Tibial nerve (tissue), 4 donors: ENCODE data around the gene GARRE1. TPM values are rescaled to one million over a fixed set of nuclear protein-coding genes. Genes with fewer than 3 reads are reported as not detected.

Source experiments
- DNase-seq, 2 donors: peaks; one replicate each; pipeline ENCODE4 v3.0.0-alpha.2; 2019; ENCODE audit warnings: low spot score in 2 of 2
- H3K27ac ChIP-seq, 4 donors: fragments of 200-600 bp; sonication (generic) in 3 of 4; one replicate each; pipeline ENCODE4 v1.5.1; 2017 to 2019; ENCODE audit warnings: mild to moderate bottlenecking in 1 of 4
- H3K27me3 ChIP-seq, 2 donors: fragments of 200-600 bp; sonication (generic) in 1 of 2; one replicate each; pipeline versions ENCODE4 v1.5.1 to v1.6.0; 2017 to 2019
- H3K36me3 ChIP-seq, 3 donors: fragments of 200-600 bp; sonication (generic); one replicate each; pipeline ENCODE4 v1.5.1; 2018 to 2019
- H3K4me1 ChIP-seq, 4 donors: fragments of 200-600 bp; sonication (generic) in 3 of 4; one replicate each; pipeline ENCODE4 v1.5.1; 2017 to 2019
- H3K4me3 ChIP-seq, 4 donors: fragments of 200-600 bp; sonication (generic) in 3 of 4; one replicate each; pipeline ENCODE4 v1.5.1; 2017 to 2019; ENCODE audit warnings: mild to moderate bottlenecking in 1 of 4, moderate library complexity in 1 of 4
- H3K9me3 ChIP-seq, 4 donors: fragments of 200-600 bp; sonication (generic) in 3 of 4; one replicate each; pipeline ENCODE4 v1.5.1; 2017 to 2019
- EP300 ChIP-seq, 2 donors: sonication (generic); formaldehyde crosslinking; IDR thresholded peaks; one replicate each; pipeline ENCODE4 v1.6.1; 2017; ENCODE audit warnings: antibody characterized with exemption in 2 of 2, mild to moderate bottlenecking in 1 of 2
- WGBS, 2 donors: methylation state at CpG; one replicate each; pipeline ENCODE4 v1.1.5; 2018; 5-methylcytosine and 5-hydroxymethylcytosine counted together
- total RNA-seq, 4 donors: library from RNA; depleted of rRNA; stranded (reverse); fragments of >200 nt; gene quantifications; one replicate each; pipeline ENCODE4 v1.1.0, GENCODE V29; 2016
- TF ChIP-seq, protein P1 (sequence below), 5 experiments: fragments of 200-600 bp in 3 of 5; fragments of 450-650 bp in 2 of 5; sonication (generic) in 3 of 5; IDR thresholded peaks; one replicate each; pipeline ENCODE4 v1.5.1; 2016 to 2019; ENCODE audit warnings: antibody characterized with exemption in 5 of 5, mild to moderate bottlenecking in 3 of 5, moderate library complexity in 2 of 5

GARRE1 gene
- total RNA-seq, 4 donors from 2014 or later: 21.6 to 35.4 (median 30.9) TPM

DNA sequence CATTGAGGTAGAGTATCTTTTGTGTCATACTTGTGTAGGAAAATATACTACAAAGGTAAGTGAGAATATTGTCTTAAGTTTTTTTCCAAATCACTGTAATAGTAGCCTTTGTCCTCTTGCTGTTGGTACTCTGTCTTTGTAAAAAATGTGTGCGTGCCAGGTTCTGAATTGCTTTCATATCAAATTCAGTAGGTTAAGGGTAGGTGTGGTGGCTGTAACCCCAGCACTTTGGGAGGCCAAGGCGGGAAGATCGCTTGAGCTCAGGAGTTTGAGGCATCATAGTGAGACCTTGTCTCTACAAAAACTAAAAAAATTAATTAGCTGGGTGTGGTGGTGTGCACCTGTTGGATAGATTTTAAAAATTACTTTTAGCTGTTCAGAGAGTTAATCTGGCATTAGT, 46.6 kb downstream of the GARRE1 start:
- peaks cover 0 to 37% (median 0%) of the 10 kb centered on the region in 3 donors for H3K36me3 ChIP-seq
- H3K27ac ChIP-seq: no peak overlapping the region
- peaks cover 0 to 10% (median 4%) of the 10 kb centered on the region in 4 donors for H3K4me1 ChIP-seq
- TF ChIP-seq EP300 (IDR thresholded peaks at IDR 0.05): no peak
- TF ChIP-seq, protein P1, sequence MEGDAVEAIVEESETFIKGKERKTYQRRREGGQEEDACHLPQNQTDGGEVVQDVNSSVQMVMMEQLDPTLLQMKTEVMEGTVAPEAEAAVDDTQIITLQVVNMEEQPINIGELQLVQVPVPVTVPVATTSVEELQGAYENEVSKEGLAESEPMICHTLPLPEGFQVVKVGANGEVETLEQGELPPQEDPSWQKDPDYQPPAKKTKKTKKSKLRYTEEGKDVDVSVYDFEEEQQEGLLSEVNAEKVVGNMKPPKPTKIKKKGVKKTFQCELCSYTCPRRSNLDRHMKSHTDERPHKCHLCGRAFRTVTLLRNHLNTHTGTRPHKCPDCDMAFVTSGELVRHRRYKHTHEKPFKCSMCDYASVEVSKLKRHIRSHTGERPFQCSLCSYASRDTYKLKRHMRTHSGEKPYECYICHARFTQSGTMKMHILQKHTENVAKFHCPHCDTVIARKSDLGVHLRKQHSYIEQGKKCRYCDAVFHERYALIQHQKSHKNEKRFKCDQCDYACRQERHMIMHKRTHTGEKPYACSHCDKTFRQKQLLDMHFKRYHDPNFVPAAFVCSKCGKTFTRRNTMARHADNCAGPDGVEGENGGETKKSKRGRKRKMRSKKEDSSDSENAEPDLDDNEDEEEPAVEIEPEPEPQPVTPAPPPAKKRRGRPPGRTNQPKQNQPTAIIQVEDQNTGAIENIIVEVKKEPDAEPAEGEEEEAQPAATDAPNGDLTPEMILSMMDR (IDR thresholded peaks at IDR 0.05): no peak
- H3K9me3 ChIP-seq: no peaks in the 10 kb centered on the region
- H3K27me3 ChIP-seq: no peaks in the 10 kb centered on the region
- no peak overlapping the region for H3K4me3 ChIP-seq
- WGBS, 2 donors: 95 to 97% methylated on average over 3 of the region's 3 CpGs
- no peak for DNase-seq

Other genes with a start within 250 kb of the GARRE1 start
- gene LSM14A, start 82.0 kb upstream of the GARRE1 start, total RNA-seq: 100 to 1,000 TPM in 1 of 4 donors, 10 to 100 TPM in 3; 68.4 to 117 (median 98.1) TPM
- gene GPI, start 110.6 kb downstream of the GARRE1 start, total RNA-seq: 100 to 1,000 TPM; 156 to 233 (median 177) TPM
- 10 to 100 TPM in 3 of 4 donors, 1 to 10 TPM in 1; 9.8 to 16.2 (median 12.2) TPM for gene PDCD2L, start 149.8 kb downstream of the GARRE1 start, total RNA-seq
- gene UBA2, start 173.8 kb downstream of the GARRE1 start, total RNA-seq: 100 to 1,000 TPM in 1 of 4 donors, 10 to 100 TPM in 3; 85.1 to 124 (median 89.6) TPM
- gene WTIP, start 227.2 kb downstream of the GARRE1 start, total RNA-seq: 10 to 100 TPM; 18.4 to 55.5 (median 30.4) TPM